NCI-H69 (cell line): ENCODE measurements around the gene NPY4R.
"Not testable (repeated sequence)": the region's sequence is repeated elsewhere in the genome, so short reads cannot be mapped to it uniquely, and the experiment has no call there.

Experiments
- DNase-seq: peaks from one replicate; lab custom pipeline; 2025; lab: John Stamatoyannopoulos, UW

Gene NPY4R

GRCh38 chr10:46465765-46466164, at the start of gene NPY4R:
Gene NPY4R, minus strand, starts transcription at chr10:46465958. Its CDS starts 3,323 bp downstream, at chr10:46462635.
- not testable (repeated sequence) for DNase-seq

GRCh38 chr10:46515366-46515765, 49.6 kb upstream of the NPY4R start:
- DNase-seq = no peak

GRCh38 chr10:46514899-46515298, 49.1 kb upstream of the NPY4R start:
- no peak for DNase-seq

GRCh38 chr10:46514431-46514861, 48.7 kb upstream of the NPY4R start:
- DNase-seq = no peak

GRCh38 chr10:46513333-46513732, 47.6 kb upstream of the NPY4R start:
- not testable (repeated sequence) for DNase-seq

GRCh38 chr10:46512725-46513124, 47.0 kb upstream of the NPY4R start:
- DNase-seq = not testable (repeated sequence)

GRCh38 chr10:46512002-46512401, 46.2 kb upstream of the NPY4R start:
- DNase-seq = not testable (repeated sequence)

- not testable (repeated sequence) for DNase-seq
Measured at GRCh38 chr10:46499990-46500389, 34.2 kb upstream of the NPY4R start.

- not testable (repeated sequence) for DNase-seq
Measured at GRCh38 chr10:46498985-46499703, 33.4 kb upstream of the NPY4R start.

GRCh38 chr10:46497878-46498277, 32.1 kb upstream of the NPY4R start:
- DNase-seq = not testable (repeated sequence)

- DNase-seq = not testable (repeated sequence)
Measured at GRCh38 chr10:46497401-46497800, 31.6 kb upstream of the NPY4R start.

GRCh38 chr10:46491364-46492114, 25.8 kb upstream of the NPY4R start:
- DNase-seq = not testable (repeated sequence)

- not testable (repeated sequence) for DNase-seq
Measured at GRCh38 chr10:46490285-46490684, 24.5 kb upstream of the NPY4R start.

GRCh38 chr10:46486459-46486858, 20.7 kb upstream of the NPY4R start:
- not testable (repeated sequence) for DNase-seq

- not testable (repeated sequence) for DNase-seq
Measured at GRCh38 chr10:46474746-46475320, 9.1 kb upstream of the NPY4R start.

- DNase-seq = not testable (repeated sequence)
Measured at GRCh38 chr10:46473758-46474157, 8.0 kb upstream of the NPY4R start.

GRCh38 chr10:46470134-46470533, 4.4 kb upstream of the NPY4R start:
- DNase-seq = not testable (repeated sequence)

GRCh38 chr10:46468119-46468809, 2.5 kb upstream of the NPY4R start:
- DNase-seq = not testable (repeated sequence)

- not testable (repeated sequence) for DNase-seq
Measured at GRCh38 chr10:46463608-46464007, 2.1 kb downstream of the NPY4R start.

GRCh38 chr10:46462276-46462675, 3.5 kb downstream of the NPY4R start:
- DNase-seq = not testable (repeated sequence)

- DNase-seq = not testable (repeated sequence)
Measured at GRCh38 chr10:46459579-46459978, 6.2 kb downstream of the NPY4R start.

GRCh38 chr10:46457071-46457470, 8.7 kb downstream of the NPY4R start:
- DNase-seq = not testable (repeated sequence)
